ENCODE measurements around the gene SETDB2.

SETDB2 gene

DNA sequence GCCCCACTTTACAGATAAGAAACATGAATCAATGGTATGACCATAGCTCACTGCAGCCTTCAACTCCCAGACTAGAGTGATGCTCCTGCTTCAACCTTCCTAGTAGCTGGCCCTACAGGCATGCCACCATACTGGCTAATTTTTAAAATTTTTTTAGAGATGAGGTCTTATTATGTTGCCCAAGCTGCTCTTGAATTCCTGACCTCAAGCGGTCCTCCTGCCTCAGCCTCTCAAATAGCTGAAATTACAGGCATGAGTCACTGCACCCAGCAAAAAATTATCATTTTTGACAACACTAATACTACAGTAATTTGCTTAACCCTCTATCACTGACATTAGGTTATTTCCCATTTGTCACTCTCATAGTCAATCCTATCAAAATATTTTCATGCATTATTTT is 15.0 kb upstream of the SETDB2 start:
- TF ChIP-seq CTCF (IDR thresholded peaks at IDR 0.05; ENCODE audit: low read length, missing control alignments) = no peak
- no peak for DNase-seq (ENCODE audit: low read depth)
- no peak overlapping the region for H3K4me3 ChIP-seq (replicated peaks; ENCODE audit: low read depth, low read length)

GRCh38 chr13:49435992-49436391 is 8.1 kb upstream of the SETDB2 start:
- no peak for TF ChIP-seq CTCF (IDR thresholded peaks at IDR 0.05; ENCODE audit: low read length, missing control alignments)
- DNase-seq (ENCODE audit: low read depth) = peak; percentile 24
- no peak overlapping the region for H3K4me3 ChIP-seq (replicated peaks; ENCODE audit: low read depth, low read length)

- no peak for TF ChIP-seq CTCF (IDR thresholded peaks at IDR 0.05; ENCODE audit: low read length, missing control alignments)
- H3K4me3 ChIP-seq (replicated peaks; ENCODE audit: low read depth, low read length) = no peak overlapping the region
- DNase-seq (ENCODE audit: low read depth) = peak; percentile 70
These were observed 7.2 kb upstream of the SETDB2 start for GRCh38 chr13:49436890-49437289.

- H3K4me3 ChIP-seq (replicated peaks; ENCODE audit: low read depth, low read length) = no peak overlapping the region
- no peak for DNase-seq (ENCODE audit: low read depth)
- no peak for TF ChIP-seq CTCF (IDR thresholded peaks at IDR 0.05; ENCODE audit: low read length, missing control alignments)
These were observed 6.4 kb upstream of the SETDB2 start for GRCh38 chr13:49437705-49438104.

GRCh38 chr13:49439609-49440008 is 4.5 kb upstream of the SETDB2 start:
- no peak for DNase-seq (ENCODE audit: low read depth)
- no peak for TF ChIP-seq CTCF (IDR thresholded peaks at IDR 0.05; ENCODE audit: low read length, missing control alignments)

GRCh38 chr13:49441312-49441711 is 2.8 kb upstream of the SETDB2 start:
- H3K4me3 ChIP-seq (replicated peaks; ENCODE audit: low read depth, low read length) = no peak overlapping the region
- no peak for TF ChIP-seq CTCF (IDR thresholded peaks at IDR 0.05; ENCODE audit: low read length, missing control alignments)
- no peak for DNase-seq (ENCODE audit: low read depth)

More at GRCh38 chr13:49439609-49440008, 4.5 kb upstream of the SETDB2 start:
- no peak overlapping the region for H3K4me3 ChIP-seq (replicated peaks; ENCODE audit: low read depth, low read length)

GRCh38 chr13:49441846-49442245 is 2.2 kb upstream of the SETDB2 start:
- TF ChIP-seq CTCF (IDR thresholded peaks at IDR 0.05; ENCODE audit: low read length, missing control alignments) = no peak
- no peak overlapping the region for H3K4me3 ChIP-seq (replicated peaks; ENCODE audit: low read depth, low read length)
- DNase-seq (ENCODE audit: low read depth) = peak; percentile 29

Data from fibroblast of pulmonary artery (primary cell).